Caco-2 (cell line): ENCODE results near the gene PTPRN2. TPM values are rescaled to one million over a fixed set of nuclear protein-coding genes. Genes with fewer than 3 reads are reported as not detected.

ENCODE experiments used
- BruUV-seq: library from RNA; stranded (reverse); fragments of 400-500 nt; replicated peaks from 2 replicates; lab custom pipeline; 2021; lab: Mats Ljungman, UMichigan
- CTCF ChIA-PET: fragments of 300-600 bp; sonication (Branson Sonifier 250); formaldehyde crosslinking; loops from one replicate; lab custom pipeline; 2022; ENCODE audit warnings: antibody characterized with exemption; lab: Charles Lee
- POLR2A ChIA-PET: fragments of 300-600 bp; sonication (Branson Sonifier 250); formaldehyde crosslinking; loops from one replicate; lab custom pipeline; 2022; ENCODE audit warnings: antibody characterized with exemption; lab: Charles Lee
- DNase-seq, 2 experiments: peaks; one replicate each; pipeline versions ENCODE4 v3.0.0 to v3.0.0-alpha.2; 2020 to 2022
- H3K27me3 ChIP-seq: replicated peaks from 2 replicates; pipeline ENCODE4 v1.6.0; 2011; ENCODE audit warnings: low read length; ENCODE audit not compliant: control insufficient read depth, insufficient read depth
- H3K36me3 ChIP-seq: 2 replicates; pipeline ENCODE4 v1.5.1; 2011; ENCODE audit warnings: low read length; ENCODE audit not compliant: control insufficient read depth, insufficient read depth
- H3K4me1 ChIP-seq: fragments of 250-450 bp; sonication (Bioruptor Pico); 2 replicates; pipeline ENCODE4 v1.5.1; 2020; ENCODE audit warnings: mild to moderate bottlenecking
- H3K4me3 ChIP-seq: 2 replicates; pipeline ENCODE4 v1.5.1; 2011; ENCODE audit warnings: low read depth, mild to moderate bottlenecking, control low read depth, low read length
- H3K9me3 ChIP-seq: fragments of 250-450 bp; sonication (Bioruptor Pico); 2 replicates; pipeline ENCODE4 v1.5.1; 2020; ENCODE audit warnings: mild to moderate bottlenecking, moderate library complexity
- H3K27ac Mint-ChIP-seq: one replicate; pipeline ENCODE4 v1.8.0; 2022; ENCODE audit warnings: mixed read lengths; ENCODE audit not compliant: unreplicated experiment
- H3K27me3 Mint-ChIP-seq: one replicate; pipeline ENCODE4 v1.8.0; 2022; ENCODE audit warnings: mixed read lengths; ENCODE audit not compliant: insufficient read depth, unreplicated experiment
- H3K36me3 Mint-ChIP-seq: one replicate; pipeline ENCODE4 v1.8.0; 2022; ENCODE audit warnings: mild to moderate bottlenecking, mixed read lengths; ENCODE audit not compliant: insufficient read depth, unreplicated experiment
- H3K4me1 Mint-ChIP-seq: one replicate; pipeline ENCODE4 v1.8.0; 2022; ENCODE audit warnings: low read depth, mixed read lengths; ENCODE audit not compliant: unreplicated experiment
- H3K4me3 Mint-ChIP-seq: one replicate; pipeline ENCODE4 v1.8.0; 2022; ENCODE audit warnings: mild to moderate bottlenecking, moderate library complexity, mixed read lengths; ENCODE audit not compliant: unreplicated experiment
- H3K9me3 Mint-ChIP-seq: one replicate; pipeline ENCODE4 v1.8.0; 2022; ENCODE audit warnings: mixed read lengths; ENCODE audit not compliant: unreplicated experiment
- CTCF ChIP-seq, 2 experiments: fragments of 200-600 bp in 1 of 2; IDR thresholded peaks; 1 replicate in 1 of 2; 2 replicates in 1 of 2; pipeline versions ENCODE4 v1.5.1 to v1.8.0; 2011 to 2022; ENCODE audit warnings: antibody characterized with exemption in 1 of 2, control low read depth in 1 of 2, inconsistent platforms in 1 of 2, low read depth in 1 of 2, low read length in 1 of 2, mild to moderate bottlenecking in 1 of 2, moderate library complexity in 1 of 2; ENCODE audit not compliant: insufficient read depth in 1 of 2, severe bottlenecking in 1 of 2, unreplicated experiment in 1 of 2
- intact Hi-C: fragments of 100-400 bp; cut with micrococcal nuclease; formaldehyde crosslinking; loops from one replicate; pipeline ENCODE4 v1.10.0; 2022; ENCODE audit not compliant: unreplicated experiment
- total RNA-seq: library from RNA; stranded (reverse); gene quantifications from 2 replicates; pipeline ENCODE4 v1.2.3, GENCODE V29; 2022

PTPRN2 gene
- total RNA-seq, 1 experiment from 2014 or later = 1.4 TPM

GRCh38 chr7:158120716-158121115 is 466.9 kb downstream of the PTPRN2 start:
- Mint-ChIP-seq H3K9me3 (peaks cover 44% of the 10 kb centered on the region), H3K36me3 (no peaks in the 10 kb centered on the region), H3K4me3 (no peak overlapping the region)

GRCh38 chr7:158120316-158120715 is 467.3 kb downstream of the PTPRN2 start:
- DNase-seq = no peak
- H3K4me3 Mint-ChIP-seq = no peak overlapping the region
- no peaks in the 10 kb centered on the region for H3K36me3 Mint-ChIP-seq
- peaks cover 44% of the 10 kb centered on the region for H3K9me3 Mint-ChIP-seq
- Histone ChIP-seq H3K4me3 (no peak overlapping the region), H3K9me3 (peaks cover 21% of the 10 kb centered on the region), H3K27me3 (no peaks in the 10 kb centered on the region), H3K36me3 (no peaks in the 10 kb centered on the region), H3K4me1 (no peaks in the 10 kb centered on the region)
- no TSS peak for BruUV-seq
- H3K4me1 Mint-ChIP-seq = no peaks in the 10 kb centered on the region
- ChIA-PET CTCF (no interaction called here), POLR2A (no interaction called here)
- intact Hi-C loops = no loop called here
- TF ChIP-seq CTCF (IDR thresholded peaks at IDR 0.05; ENCODE audit: insufficient read depth in 1 of 2, low read depth in 1 of 2, low read length in 1 of 2, severe bottlenecking in 1 of 2, unreplicated experiment in 1 of 2) = no peak
- no peaks in the 10 kb centered on the region for H3K27me3 Mint-ChIP-seq
- no peak overlapping the region for H3K27ac Mint-ChIP-seq

More at GRCh38 chr7:158120716-158121115, 466.9 kb downstream of the PTPRN2 start:
- H3K27me3 Mint-ChIP-seq = no peaks in the 10 kb centered on the region
- no peaks in the 10 kb centered on the region for H3K4me1 Mint-ChIP-seq
- H3K4me3 ChIP-seq = no peak overlapping the region
- ChIA-PET POLR2A (no interaction called here), CTCF (no interaction called here)
- no peaks in the 10 kb centered on the region for H3K27me3 ChIP-seq
- DNase-seq = no peak
- H3K9me3 ChIP-seq = peaks cover 21% of the 10 kb centered on the region
- H3K36me3 ChIP-seq = no peaks in the 10 kb centered on the region
- no peak for TF ChIP-seq CTCF (IDR thresholded peaks at IDR 0.05; ENCODE audit: insufficient read depth in 1 of 2, low read depth in 1 of 2, low read length in 1 of 2, severe bottlenecking in 1 of 2, unreplicated experiment in 1 of 2)
- BruUV-seq = no TSS peak
- no peaks in the 10 kb centered on the region for H3K4me1 ChIP-seq
- H3K27ac Mint-ChIP-seq = no peak overlapping the region
- intact Hi-C loops = no loop called here

DNA sequence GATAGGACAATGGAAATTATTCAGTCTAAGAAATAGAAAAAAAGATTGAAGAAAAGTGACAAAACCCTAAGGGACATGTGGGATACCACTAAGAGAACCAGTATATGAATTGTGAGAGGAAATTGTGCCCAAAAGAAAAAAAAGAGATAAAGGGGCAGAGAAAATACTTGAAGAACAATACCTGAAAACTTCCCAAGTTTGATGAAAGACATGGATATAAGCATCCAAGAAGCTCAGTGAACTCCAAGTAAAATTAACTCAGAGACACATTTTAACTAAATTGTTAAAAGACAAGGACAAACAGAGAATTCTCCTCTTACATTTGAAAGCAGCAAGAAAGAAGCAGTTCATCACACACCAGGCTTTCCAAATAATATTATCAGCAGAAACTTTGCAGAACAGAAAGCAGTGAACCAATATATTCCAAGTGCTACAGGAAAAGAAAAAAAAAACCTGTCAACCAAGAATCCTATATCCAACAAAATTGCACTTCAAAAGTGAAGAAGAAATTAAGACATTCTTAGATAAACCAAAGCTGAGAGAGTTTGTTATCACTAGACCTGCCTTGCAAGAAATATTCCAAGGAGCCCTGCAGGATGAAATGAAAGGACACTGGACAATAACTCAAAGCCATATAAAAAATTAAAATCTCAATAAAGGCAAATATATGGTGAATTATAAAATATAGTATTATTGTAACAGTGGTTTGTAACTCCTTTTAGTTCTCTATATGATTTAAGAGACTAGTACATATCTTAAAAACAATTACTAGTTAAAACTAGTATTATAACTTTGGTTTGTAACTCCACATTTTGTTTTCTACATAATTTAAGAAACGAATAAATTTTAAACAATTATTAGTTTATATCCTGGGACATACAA is 470.0 kb downstream of the PTPRN2 start:
- Mint-ChIP-seq H3K36me3 (no peaks in the 10 kb centered on the region), H3K9me3 (peaks cover 54% of the 10 kb centered on the region), H3K27ac (no peak overlapping the region), H3K4me1 (no peaks in the 10 kb centered on the region), H3K4me3 (no peak overlapping the region), H3K27me3 (no peaks in the 10 kb centered on the region)
- ChIA-PET CTCF (no interaction called here), POLR2A (no interaction called here)
- no peak for DNase-seq
- no peak overlapping the region for H3K4me3 ChIP-seq
- BruUV-seq = no TSS peak
- no peaks in the 10 kb centered on the region for H3K36me3 ChIP-seq
- no peaks in the 10 kb centered on the region for H3K27me3 ChIP-seq
- peaks cover 15% of the 10 kb centered on the region for H3K9me3 ChIP-seq
- TF ChIP-seq CTCF (IDR thresholded peaks at IDR 0.05; ENCODE audit: insufficient read depth in 1 of 2, low read depth in 1 of 2, low read length in 1 of 2, severe bottlenecking in 1 of 2, unreplicated experiment in 1 of 2) = no peak
- intact Hi-C loops = no loop called here
- no peaks in the 10 kb centered on the region for H3K4me1 ChIP-seq
